Measurements from ENCODE around the gene KCNAB1.
"Not testable (repeated sequence)": the region's sequence is repeated elsewhere in the genome, so short reads cannot be mapped to it uniquely, and the experiment has no call there.

Gene KCNAB1

GRCh38 chr3:156562486-156562885 is 442.1 kb downstream of the KCNAB1 start:
- not testable (repeated sequence) for H3K36me3 ChIP-seq (ENCODE audit: insufficient read depth, low read length); H3K27ac ChIP-seq (ENCODE audit: low read depth, low read length); H3K4me3 ChIP-seq (ENCODE audit: low read length); H3K27me3 ChIP-seq (ENCODE audit: insufficient read depth, low read length); H3K4me1 ChIP-seq (ENCODE audit: insufficient read depth, low read length); H3K9me3 ChIP-seq (ENCODE audit: insufficient read depth, low read depth, low read length); H3K9ac ChIP-seq (ENCODE audit: low read depth, low read length)
- WGBS: 91% methylated on average over 8 of the region's 8 CpGs

GRCh38 chr3:156563900-156564682 is 443.7 kb downstream of the KCNAB1 start:
- H3K4me3 ChIP-seq (ENCODE audit: low read length): no peak overlapping the region
- no peaks in the 10 kb centered on the region for H3K9me3 ChIP-seq (ENCODE audit: insufficient read depth, low read depth, low read length)
- H3K9ac ChIP-seq (ENCODE audit: low read depth, low read length): no peak overlapping the region
- H3K27me3 ChIP-seq (ENCODE audit: insufficient read depth, low read length): no peaks in the 10 kb centered on the region
- WGBS: 67% methylated on average over 1 of the region's 1 CpG
- no peaks in the 10 kb centered on the region for H3K4me1 ChIP-seq (ENCODE audit: insufficient read depth, low read length)
- H3K27ac ChIP-seq (ENCODE audit: low read depth, low read length): no peak overlapping the region
- no peaks in the 10 kb centered on the region for H3K36me3 ChIP-seq (ENCODE audit: insufficient read depth, low read length)

- H3K4me3 ChIP-seq (ENCODE audit: low read length); H3K9ac ChIP-seq (ENCODE audit: low read depth, low read length); H3K36me3 ChIP-seq (ENCODE audit: insufficient read depth, low read length); H3K27ac ChIP-seq (ENCODE audit: low read depth, low read length); H3K27me3 ChIP-seq (ENCODE audit: insufficient read depth, low read length); H3K4me1 ChIP-seq (ENCODE audit: insufficient read depth, low read length); H3K9me3 ChIP-seq (ENCODE audit: insufficient read depth, low read depth, low read length): not testable (repeated sequence)
- WGBS: 93% methylated on average over 7 of the region's 8 CpGs
These were observed 448.6 kb downstream of the KCNAB1 start for GRCh38 chr3:156569016-156569415.

GRCh38 chr3:156569881-156570280 is 449.5 kb downstream of the KCNAB1 start:
- not testable (repeated sequence) for H3K4me3 ChIP-seq (ENCODE audit: low read length); H3K27me3 ChIP-seq (ENCODE audit: insufficient read depth, low read length); H3K9me3 ChIP-seq (ENCODE audit: insufficient read depth, low read depth, low read length); H3K9ac ChIP-seq (ENCODE audit: low read depth, low read length); H3K4me1 ChIP-seq (ENCODE audit: insufficient read depth, low read length); H3K27ac ChIP-seq (ENCODE audit: low read depth, low read length); H3K36me3 ChIP-seq (ENCODE audit: insufficient read depth, low read length)
- WGBS: 92% methylated on average over 3 of the region's 4 CpGs

GRCh38 chr3:156575641-156576040 is 455.3 kb downstream of the KCNAB1 start:
- Histone ChIP-seq H3K9ac (ENCODE audit: low read depth, low read length) (no peak overlapping the region), H3K27me3 (ENCODE audit: insufficient read depth, low read length) (no peaks in the 10 kb centered on the region), H3K4me3 (ENCODE audit: low read length) (no peak overlapping the region), H3K36me3 (ENCODE audit: insufficient read depth, low read length) (no peaks in the 10 kb centered on the region), H3K4me1 (ENCODE audit: insufficient read depth, low read length) (0 out of 2 replicates have a peak, but pooled peaks cover 5% of the 10 kb centered on the region), H3K9me3 (ENCODE audit: insufficient read depth, low read depth, low read length) (no peaks in the 10 kb centered on the region), H3K27ac (ENCODE audit: low read depth, low read length) (no peak overlapping the region)
- WGBS: 93% methylated on average over 3 of the region's 3 CpGs

- WGBS: 94% methylated on average over 2 of the region's 2 CpGs
- no peaks in the 10 kb centered on the region for H3K9me3 ChIP-seq (ENCODE audit: insufficient read depth, low read depth, low read length)
These were observed 455.7 kb downstream of the KCNAB1 start for GRCh38 chr3:156576051-156576450.

GRCh38 chr3:156576651-156577348 is 456.4 kb downstream of the KCNAB1 start:
- H3K27ac ChIP-seq (ENCODE audit: low read depth, low read length): no peak overlapping the region

More at GRCh38 chr3:156576051-156576450, 455.7 kb downstream of the KCNAB1 start:
- Histone ChIP-seq H3K27ac (ENCODE audit: low read depth, low read length) (no peak overlapping the region), H3K36me3 (ENCODE audit: insufficient read depth, low read length) (no peaks in the 10 kb centered on the region), H3K9ac (ENCODE audit: low read depth, low read length) (no peak overlapping the region), H3K4me1 (ENCODE audit: insufficient read depth, low read length) (0 out of 2 replicates have a peak, but pooled peaks cover 5% of the 10 kb centered on the region), H3K27me3 (ENCODE audit: insufficient read depth, low read length) (no peaks in the 10 kb centered on the region), H3K4me3 (ENCODE audit: low read length) (no peak overlapping the region)

GRCh38 chr3:156577736-156578135 is 457.4 kb downstream of the KCNAB1 start:
- H3K9me3 ChIP-seq (ENCODE audit: insufficient read depth, low read depth, low read length): no peaks in the 10 kb centered on the region
- no peaks in the 10 kb centered on the region for H3K27me3 ChIP-seq (ENCODE audit: insufficient read depth, low read length)
- no peak overlapping the region for H3K9ac ChIP-seq (ENCODE audit: low read depth, low read length)
- H3K4me1 ChIP-seq (ENCODE audit: insufficient read depth, low read length): 0 out of 2 replicates have a peak, but pooled peaks cover 5% of the 10 kb centered on the region
- no peak overlapping the region for H3K4me3 ChIP-seq (ENCODE audit: low read length)
- H3K27ac ChIP-seq (ENCODE audit: low read depth, low read length): no peak overlapping the region
- H3K36me3 ChIP-seq (ENCODE audit: insufficient read depth, low read length): no peaks in the 10 kb centered on the region

More at GRCh38 chr3:156576651-156577348, 456.4 kb downstream of the KCNAB1 start:
- no peaks in the 10 kb centered on the region for H3K36me3 ChIP-seq (ENCODE audit: insufficient read depth, low read length)
- H3K4me3 ChIP-seq (ENCODE audit: low read length): no peak overlapping the region
- WGBS: 89% methylated on average over 2 of the region's 2 CpGs
- H3K4me1 ChIP-seq (ENCODE audit: insufficient read depth, low read length): 0 out of 2 replicates have a peak, but pooled peaks cover 5% of the 10 kb centered on the region
- no peaks in the 10 kb centered on the region for H3K9me3 ChIP-seq (ENCODE audit: insufficient read depth, low read depth, low read length)
- no peaks in the 10 kb centered on the region for H3K27me3 ChIP-seq (ENCODE audit: insufficient read depth, low read length)
- no peak overlapping the region for H3K9ac ChIP-seq (ENCODE audit: low read depth, low read length)

GRCh38 chr3:156579427-156579851 is 459.1 kb downstream of the KCNAB1 start:
- no peak overlapping the region for H3K9ac ChIP-seq (ENCODE audit: low read depth, low read length)
- no peak overlapping the region for H3K4me3 ChIP-seq (ENCODE audit: low read length)
- H3K27me3 ChIP-seq (ENCODE audit: insufficient read depth, low read length): no peaks in the 10 kb centered on the region
- H3K9me3 ChIP-seq (ENCODE audit: insufficient read depth, low read depth, low read length): no peaks in the 10 kb centered on the region
- WGBS: 82% methylated on average over 2 of the region's 2 CpGs
- H3K27ac ChIP-seq (ENCODE audit: low read depth, low read length): no peak overlapping the region
- no peaks in the 10 kb centered on the region for H3K36me3 ChIP-seq (ENCODE audit: insufficient read depth, low read length)
- 0 out of 2 replicates have a peak, but pooled peaks cover 5% of the 10 kb centered on the region for H3K4me1 ChIP-seq (ENCODE audit: insufficient read depth, low read length)

GRCh38 chr3:156581033-156581432 is 460.7 kb downstream of the KCNAB1 start:
- 96% methylated on average over 4 of the region's 4 CpGs for WGBS
- H3K9me3 ChIP-seq (ENCODE audit: insufficient read depth, low read depth, low read length): no peaks in the 10 kb centered on the region
- H3K27me3 ChIP-seq (ENCODE audit: insufficient read depth, low read length): no peaks in the 10 kb centered on the region
- H3K4me1 ChIP-seq (ENCODE audit: insufficient read depth, low read length): no peaks in the 10 kb centered on the region
- H3K27ac ChIP-seq (ENCODE audit: low read depth, low read length): no peak overlapping the region
- no peak overlapping the region for H3K9ac ChIP-seq (ENCODE audit: low read depth, low read length)
- H3K36me3 ChIP-seq (ENCODE audit: insufficient read depth, low read length): no peaks in the 10 kb centered on the region
- H3K4me3 ChIP-seq (ENCODE audit: low read length): no peak overlapping the region

GRCh38 chr3:156581954-156582353 is 461.6 kb downstream of the KCNAB1 start:
- no peak overlapping the region for H3K27ac ChIP-seq (ENCODE audit: low read depth, low read length)
- H3K4me1 ChIP-seq (ENCODE audit: insufficient read depth, low read length): no peaks in the 10 kb centered on the region
- no peaks in the 10 kb centered on the region for H3K27me3 ChIP-seq (ENCODE audit: insufficient read depth, low read length)
- H3K9ac ChIP-seq (ENCODE audit: low read depth, low read length): no peak overlapping the region
- no peaks in the 10 kb centered on the region for H3K9me3 ChIP-seq (ENCODE audit: insufficient read depth, low read depth, low read length)
- no peak overlapping the region for H3K4me3 ChIP-seq (ENCODE audit: low read length)
- H3K36me3 ChIP-seq (ENCODE audit: insufficient read depth, low read length): no peaks in the 10 kb centered on the region
